Measurements from ENCODE around the gene FUNDC2.

- TF ChIP-seq POLR2A (IDR thresholded peaks at IDR 0.05; ENCODE audit: low read length) (no peak), GATA1 (IDR thresholded peaks at IDR 0.05; ENCODE audit: low read depth, low read length) (no peak)
These were observed 39.6 kb upstream of the FUNDC2 start for GRCh38 chrX:154986826-154987575.
